ENCODE data around the gene SYNE2. TPM values are rescaled to one million over a fixed set of nuclear protein-coding genes. Genes with fewer than 3 reads are reported as not detected.

Gene SYNE2
- total and polyA plus RNA-seq, 2 of the 8 experiments (the other 6 are each of a cell fraction or from before 2014, with no cell fraction given): 32.6 to 46.1 TPM

DNA sequence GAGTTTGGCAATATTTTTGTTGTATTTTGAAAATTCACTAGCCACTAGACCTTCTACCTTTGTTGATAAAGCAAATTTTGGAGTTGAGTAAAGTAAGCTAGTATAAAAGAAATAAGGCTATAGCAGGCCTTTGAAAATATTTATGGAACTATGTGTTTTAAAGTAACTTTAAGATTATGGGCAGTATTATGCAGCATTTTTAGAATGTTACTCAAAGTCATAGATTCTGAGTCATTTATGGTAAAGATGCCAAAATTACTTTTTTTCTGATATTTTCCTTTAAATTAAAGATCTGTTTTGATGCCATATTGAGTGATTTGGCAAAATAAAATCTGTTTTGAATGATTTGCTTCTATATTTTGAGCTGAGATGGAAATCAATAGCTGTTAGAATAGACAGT is 57.2 kb downstream of the SYNE2 start:
- no peak overlapping the region for H3K18ac ChIP-seq (ENCODE audit: extremely low read depth, low read length)
- no peak overlapping the region for H3K4me3 ChIP-seq (ENCODE audit: extremely low read depth in 1 of 4, insufficient read depth in 2 of 4, low read depth in 3 of 4, low read length in 4 of 4)
- H3K56ac ChIP-seq (replicated peaks; ENCODE audit: insufficient read length, low read depth, low read length): no peak overlapping the region
- H2AFZ ChIP-seq (ENCODE audit: low read length): no peak overlapping the region
- H3K4ac ChIP-seq (replicated peaks; ENCODE audit: insufficient read length, low read depth, low read length): no peak overlapping the region
- no peak overlapping the region for H4K5ac ChIP-seq (ENCODE audit: insufficient read length, low read depth, low read length)
- H4K91ac ChIP-seq (replicated peaks; ENCODE audit: insufficient read length, low read length): no peak overlapping the region
- no peak overlapping the region for H3K9ac ChIP-seq (replicated peaks in 1 of 4; ENCODE audit: extremely low read depth in 1 of 4, low read depth in 3 of 4, low read length in 3 of 4)
- no peaks in the 10 kb centered on the region for H3K27me3 ChIP-seq (replicated peaks in 1 of 4; ENCODE audit: control insufficient read depth in 3 of 4, extremely low read depth in 1 of 4, insufficient read depth in 3 of 4, low read length in 3 of 4)
- FAIRE-seq (no peak), DNase-seq (ENCODE audit: low read depth in 1 of 2, low spot score in 2 of 2) (no peak)
- no peaks in the 10 kb centered on the region for H3K9me3 ChIP-seq (ENCODE audit: insufficient read depth in 2 of 2, low read depth in 1 of 2, low read length in 1 of 2)
- H4K20me1 ChIP-seq (replicated peaks in 1 of 2; ENCODE audit: control insufficient read depth in 1 of 2, insufficient read depth in 2 of 2, low read length in 2 of 2): no peaks in the 10 kb centered on the region
- ChIA-PET POLR2A (ENCODE audit: partially characterized antibody) (interaction anchor here (0.9 to 1.9 kb wide), 3 partner anchors 13 to 58 kb away, joined by 3 to 8 read pairs (median 4); no protein-coding TSS in a partner anchor), CTCF (ENCODE audit: partially characterized antibody) (no interaction called here)
- H3K23ac ChIP-seq (ENCODE audit: insufficient read length): no peak overlapping the region
- H3K4me2 ChIP-seq (ENCODE audit: insufficient read depth in 1 of 2, low read depth in 2 of 2, low read length in 2 of 2): no peak overlapping the region
- no peak overlapping the region for H3K27ac ChIP-seq (ENCODE audit: low read depth, low read length)
- no peak overlapping the region for H2BK120ac ChIP-seq (replicated peaks; ENCODE audit: low read depth, low read length)
- H3K79me1 ChIP-seq (ENCODE audit: low read depth, low read length): no peaks in the 10 kb centered on the region
- TF ChIP-seq RNF2 (IDR thresholded peaks at IDR 0.05; ENCODE audit: borderline replicate concordance, low read depth, low read length, missing control alignments, poor library complexity, severe bottlenecking): no peak
- no peak for TF ChIP-seq SUZ12 (IDR thresholded peaks at IDR 0.05; ENCODE audit: low read length)
- TF ChIP-seq TBP (IDR thresholded peaks at IDR 0.05; ENCODE audit: low read depth, low read length): no peak
- no peak for TF ChIP-seq TCF12 (IDR thresholded peaks at IDR 0.05; ENCODE audit: low read depth, low read length)
- TF ChIP-seq CTBP2 (IDR thresholded peaks at IDR 0.05; ENCODE audit: borderline replicate concordance, insufficient read depth, insufficient read length, low read length): no peak
- TF ChIP-seq RAD21 (IDR thresholded peaks at IDR 0.05 in 1 of 2, conservative IDR thresholded peaks at IDR 0.05 in 1 of 2; ENCODE audit: low read depth in 2 of 2, low read length in 2 of 2): no peak
- no peak for TF ChIP-seq CREB1 (IDR thresholded peaks at IDR 0.05)
- TF ChIP-seq CTCF (IDR thresholded peaks at IDR 0.05; ENCODE audit: control extremely low read depth in 1 of 3, insufficient read depth in 1 of 3, low read depth in 1 of 3, low read length in 3 of 3): no peak
- TF ChIP-seq RBBP5 (IDR thresholded peaks at IDR 0.05; ENCODE audit: borderline replicate concordance, low read depth, low read length): no peak
- no peak for TF ChIP-seq KDM1A (IDR thresholded peaks at IDR 0.05; ENCODE audit: borderline replicate concordance, low read length)
- no peak overlapping the region for H2BK20ac ChIP-seq (ENCODE audit: low read length)
- no peak overlapping the region for H2BK12ac ChIP-seq (ENCODE audit: low read depth, low read length)
- no peak overlapping the region for H3K14ac ChIP-seq (ENCODE audit: insufficient read length)
- peaks cover 0 to 4% (median under 1%) of the 10 kb centered on the region in 4 experiments; a peak in 1 of 7 replicates for H3K4me1 ChIP-seq (replicated peaks in 1 of 4; ENCODE audit: control insufficient read depth in 3 of 4, insufficient read depth in 4 of 4, low read length in 3 of 4)
- no peak overlapping the region for H2AK5ac ChIP-seq (ENCODE audit: low read depth, low read length)
- no peaks in the 10 kb centered on the region; a peak in 1 of 8 replicates for H3K36me3 ChIP-seq (ENCODE audit: control insufficient read depth in 2 of 4, insufficient read depth in 4 of 4, low read length in 3 of 4)
- no peak overlapping the region for H2BK5ac ChIP-seq (ENCODE audit: low read depth, low read length)
- H3K23me2 ChIP-seq (ENCODE audit: low read depth, low read length): no peaks in the 10 kb centered on the region
- H2BK15ac ChIP-seq (ENCODE audit: low read length): no peak overlapping the region
- no peak overlapping the region for H4K8ac ChIP-seq (ENCODE audit: extremely low read depth, insufficient read depth, low read length)
- H3K79me2 ChIP-seq (ENCODE audit: control insufficient read depth in 1 of 2, insufficient read depth in 2 of 2, low read length in 2 of 2): peaks cover 0 to 22% of the 10 kb centered on the region in 2 experiments; a peak in 2 of 4 replicates

All from H1 (cell line).